Measurements from ENCODE around the gene SMO.
"Not testable (repeated sequence)": the region's sequence is repeated elsewhere in the genome, so short reads cannot be mapped to it uniquely, and the experiment has no call there.

The SMO gene

DNA sequence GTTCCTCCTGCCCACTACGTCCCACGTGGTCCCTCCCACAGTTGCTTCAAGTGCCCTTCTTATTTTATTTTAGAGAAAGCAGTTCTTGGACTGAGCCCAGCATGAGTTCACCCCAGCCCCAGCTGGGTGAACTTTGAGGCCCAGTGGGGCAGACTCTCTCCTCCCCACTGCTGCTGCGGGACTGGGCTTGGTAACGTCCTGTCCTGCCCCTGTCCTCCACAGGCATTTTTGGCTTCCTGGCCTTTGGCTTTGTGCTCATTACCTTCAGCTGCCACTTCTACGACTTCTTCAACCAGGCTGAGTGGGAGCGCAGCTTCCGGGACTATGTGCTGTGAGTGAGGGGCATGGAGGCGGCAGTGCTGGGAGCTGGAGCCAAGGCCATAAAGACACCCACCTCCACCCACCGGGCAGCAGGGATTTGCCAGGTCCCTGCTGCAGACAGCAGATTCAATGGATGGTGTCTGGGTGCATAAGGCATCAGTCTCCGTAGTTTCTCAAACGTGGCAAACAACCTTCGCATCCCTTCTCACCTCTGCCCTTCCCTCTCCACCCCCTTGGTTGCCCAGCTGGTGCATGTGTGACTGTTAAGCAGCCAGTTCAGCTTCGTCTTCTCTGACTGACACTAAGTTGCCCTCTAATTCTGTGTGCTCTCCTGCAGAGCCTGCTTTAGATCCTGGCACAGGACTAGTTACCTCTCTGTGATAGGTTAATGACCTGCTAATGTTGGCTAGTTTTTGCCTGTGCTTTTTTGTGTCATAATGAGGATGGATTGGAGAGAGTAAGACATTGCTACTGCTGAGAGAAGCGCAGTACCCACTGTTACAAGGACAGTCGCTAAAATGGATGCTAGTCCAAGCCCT, 20.9 kb downstream of the SMO start:
- FAIRE-seq, result no peak

DNA sequence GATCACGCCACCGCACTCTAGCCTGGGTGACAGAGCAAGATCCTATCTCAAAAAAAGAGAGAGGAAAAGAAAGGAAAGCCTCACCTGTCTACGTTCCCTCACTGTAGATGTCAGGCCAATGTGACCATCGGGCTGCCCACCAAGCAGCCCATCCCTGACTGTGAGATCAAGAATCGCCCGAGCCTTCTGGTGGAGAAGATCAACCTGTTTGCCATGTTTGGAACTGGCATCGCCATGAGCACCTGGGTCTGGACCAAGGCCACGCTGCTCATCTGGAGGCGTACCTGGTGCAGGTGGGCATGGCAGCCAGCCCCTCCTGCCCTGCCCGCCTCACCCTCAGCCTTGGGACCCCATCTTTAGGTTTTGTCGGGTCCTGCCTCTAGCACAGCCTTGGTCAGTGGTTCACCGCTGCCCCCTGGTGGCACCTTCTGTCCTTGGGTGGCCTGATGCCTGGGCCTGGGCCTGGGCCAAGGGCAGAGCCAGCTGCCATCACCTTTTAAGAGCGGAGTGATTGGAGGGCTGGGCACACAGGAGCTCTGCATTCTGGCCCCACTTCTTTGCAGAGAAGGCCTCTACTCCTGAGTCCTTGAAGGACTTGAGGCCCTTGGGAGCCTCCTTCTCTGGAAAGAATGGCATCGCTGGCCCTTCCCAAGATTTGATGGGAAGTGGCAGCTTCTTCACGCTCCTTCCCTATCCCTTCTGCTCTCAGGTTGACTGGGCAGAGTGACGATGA, 22.0 kb downstream of the SMO start:
- no peak for FAIRE-seq

GRCh38 chr7:129210989-129211312, 22.5 kb downstream of the SMO start:
- no peak for FAIRE-seq

GRCh38 chr7:129212126-129212525, 23.7 kb downstream of the SMO start:
- FAIRE-seq, result no peak

GRCh38 chr7:129212596-129212995, 24.2 kb downstream of the SMO start:
- FAIRE-seq, result no peak

GRCh38 chr7:129213828-129214227, 25.4 kb downstream of the SMO start:
- FAIRE-seq, result no peak

- FAIRE-seq, result not testable (repeated sequence)
Observed at GRCh38 chr7:129215691-129216090, 27.3 kb downstream of the SMO start.

DNA sequence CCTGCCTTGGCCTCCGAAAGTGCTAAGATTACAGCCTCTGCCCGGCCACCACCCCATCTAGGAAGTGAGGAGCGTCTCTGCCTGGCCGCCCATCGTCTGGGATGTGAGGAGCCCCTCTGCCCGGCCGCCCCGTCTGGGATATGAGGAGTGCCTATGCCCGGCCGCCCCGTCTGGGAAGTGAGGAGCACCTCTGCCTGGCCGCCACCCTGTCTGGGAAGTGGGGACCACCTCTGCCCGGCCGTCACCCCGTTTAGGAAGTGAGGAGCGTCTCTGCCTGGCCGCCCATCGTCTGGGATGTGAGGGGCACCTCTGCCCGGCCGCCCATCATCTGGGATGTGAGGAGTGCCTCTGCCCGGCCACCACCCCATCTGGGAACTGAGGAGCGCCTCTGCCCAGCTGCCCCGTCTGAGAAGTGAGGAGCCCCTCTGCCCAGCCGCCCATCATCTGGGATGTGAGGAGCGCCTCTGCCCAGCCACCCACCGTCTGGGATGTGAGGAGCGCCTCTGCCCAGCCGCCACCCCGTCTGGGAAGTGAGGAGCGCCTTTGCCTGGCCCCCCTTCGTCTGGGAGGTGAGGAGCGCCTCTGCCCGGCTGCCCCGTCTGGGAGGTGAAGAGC, 27.8 kb downstream of the SMO start:
- FAIRE-seq, result not testable (repeated sequence)

DNA sequence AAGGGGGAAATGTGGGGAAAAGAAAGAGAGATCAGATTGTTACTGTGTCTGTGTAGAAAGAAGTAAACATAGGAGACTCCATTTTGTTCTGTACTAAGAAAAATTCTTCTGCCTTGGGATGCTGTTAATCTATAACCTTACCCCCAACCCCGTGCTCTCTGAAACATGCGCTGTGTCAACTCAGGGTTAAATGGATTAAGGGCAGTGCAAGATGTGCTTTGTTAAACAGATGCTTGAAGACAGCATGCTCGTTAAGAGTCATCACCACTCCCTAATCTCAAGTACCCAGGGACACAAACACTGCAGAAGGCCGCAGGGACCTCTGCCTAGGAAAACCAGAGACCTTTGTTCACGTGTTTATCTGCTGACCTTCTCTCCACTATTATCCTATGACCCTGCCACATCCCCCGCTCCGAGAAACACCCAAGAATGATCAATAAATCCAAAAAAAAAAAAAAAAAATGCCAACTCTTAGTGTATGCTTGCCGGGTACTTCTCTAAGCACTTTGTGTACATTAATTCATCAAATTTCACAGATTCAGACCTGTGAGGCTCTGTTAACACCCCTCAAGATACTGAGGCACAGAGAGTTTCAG, 28.5 kb downstream of the SMO start:
- not testable (repeated sequence) for FAIRE-seq

GRCh38 chr7:129218514-129219062, 30.2 kb downstream of the SMO start:
- FAIRE-seq, result peak; percentile 17

GRCh38 chr7:129219166-129219565, 30.7 kb downstream of the SMO start:
- FAIRE-seq, result not testable (repeated sequence)

- no peak for FAIRE-seq
Observed at GRCh38 chr7:129222064-129222463, 33.6 kb downstream of the SMO start.

DNA sequence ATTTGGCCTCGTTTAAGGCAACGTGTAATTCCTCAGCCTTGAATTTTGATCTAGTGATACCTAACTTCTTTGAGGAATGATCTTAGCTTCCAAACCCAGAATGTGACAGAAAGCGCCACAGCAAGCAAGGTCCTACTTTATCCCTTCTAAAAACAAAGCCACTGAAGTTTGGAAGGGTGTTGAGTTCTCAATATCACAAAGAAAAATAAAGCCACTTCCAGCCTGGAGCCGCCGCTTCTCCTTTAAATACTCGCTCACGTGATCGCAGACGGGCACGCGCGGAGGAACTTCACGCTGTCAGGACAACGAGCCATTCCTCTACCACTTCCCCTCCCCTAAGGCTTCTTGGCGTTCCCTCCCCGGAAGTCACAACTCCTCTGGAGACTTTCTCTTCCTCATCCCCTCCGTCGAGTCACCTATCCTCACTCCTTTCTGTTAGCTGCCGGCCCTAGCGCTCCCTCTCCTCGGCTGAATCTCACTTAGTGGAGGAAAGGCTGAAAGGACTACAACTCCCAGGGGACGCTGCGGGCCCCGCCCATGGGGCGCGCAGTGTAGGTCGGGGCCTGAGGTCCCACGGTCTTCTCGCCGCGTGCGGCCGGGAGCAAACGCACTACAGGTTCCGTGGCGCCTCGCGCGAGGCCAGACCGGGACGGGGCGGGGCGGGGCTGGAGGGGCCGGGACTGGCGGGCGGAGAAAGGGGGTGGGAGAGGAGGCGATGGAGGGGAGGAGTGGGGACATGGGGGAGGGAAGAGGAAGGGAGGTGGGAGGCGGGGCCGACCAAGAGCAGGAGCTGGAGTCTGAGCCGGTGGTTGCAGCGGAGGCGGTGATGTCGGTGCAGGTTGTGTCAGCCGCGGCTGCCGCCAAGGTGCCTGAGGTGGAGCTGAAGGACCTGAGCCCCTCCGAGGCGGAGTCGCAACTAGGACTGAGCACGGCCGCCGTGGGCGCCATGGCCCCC, 36.1 kb downstream of the SMO start, which contains the start of gene AHCYL2:
AHCYL2 (plus strand) TSS at position 780 of the 955 bp plus-strand sequence.
- no peak for FAIRE-seq

GRCh38 chr7:129225206-129225930, 36.9 kb downstream of the SMO start:
- FAIRE-seq, result no peak

DNA sequence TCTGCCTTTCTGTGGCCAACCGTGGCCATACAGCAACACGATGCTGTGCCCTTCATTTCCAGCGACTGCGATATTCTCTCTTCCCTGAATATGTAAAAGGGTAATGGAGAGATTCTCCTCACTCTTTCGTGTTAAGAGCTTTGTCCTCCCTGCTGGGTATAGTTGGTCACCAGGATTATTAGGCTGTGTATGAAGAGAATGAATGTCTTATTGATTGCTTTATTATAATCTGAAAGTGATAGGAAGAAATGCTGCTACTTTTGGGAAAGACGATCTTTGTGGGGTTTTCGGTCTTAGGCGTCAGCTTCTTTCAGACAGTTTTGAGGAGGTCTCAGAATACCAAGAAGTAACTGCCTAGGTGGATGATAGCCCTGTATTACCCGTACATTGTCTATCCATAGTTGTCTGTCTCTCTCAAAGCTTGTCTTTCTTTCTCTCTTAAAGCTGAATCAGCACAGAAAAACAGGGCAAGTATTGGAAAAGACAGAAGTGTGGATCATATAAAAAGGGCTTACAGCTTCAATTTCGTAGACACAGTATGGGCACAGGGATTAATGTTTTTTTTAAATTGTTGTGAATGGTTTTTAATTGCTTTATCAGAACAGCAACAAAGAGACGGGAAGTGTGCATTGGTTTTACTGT, 37.6 kb downstream of the SMO start:
- no peak for FAIRE-seq

- FAIRE-seq, result no peak
Observed at GRCh38 chr7:129227646-129228578, 39.5 kb downstream of the SMO start.

DNA sequence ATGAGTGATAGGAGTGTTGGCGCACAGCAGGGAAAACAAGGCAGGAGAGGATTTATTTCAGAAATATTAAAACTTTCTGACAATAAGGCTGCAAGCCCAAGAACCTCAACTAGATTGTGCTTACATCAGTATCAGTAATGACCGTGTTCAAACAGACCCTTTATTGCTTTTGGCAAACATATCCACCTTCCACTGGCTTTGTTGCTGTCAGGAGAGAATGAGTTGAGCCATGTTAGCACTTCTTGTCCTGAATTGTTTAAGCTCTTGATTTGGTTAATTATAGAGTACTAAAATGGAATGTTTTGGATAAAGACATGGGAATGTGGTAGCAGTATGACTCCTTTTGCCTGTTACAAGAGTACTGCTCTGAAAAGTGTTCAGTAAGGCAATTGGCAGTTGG, 40.2 kb downstream of the SMO start:
- no peak for FAIRE-seq

DNA sequence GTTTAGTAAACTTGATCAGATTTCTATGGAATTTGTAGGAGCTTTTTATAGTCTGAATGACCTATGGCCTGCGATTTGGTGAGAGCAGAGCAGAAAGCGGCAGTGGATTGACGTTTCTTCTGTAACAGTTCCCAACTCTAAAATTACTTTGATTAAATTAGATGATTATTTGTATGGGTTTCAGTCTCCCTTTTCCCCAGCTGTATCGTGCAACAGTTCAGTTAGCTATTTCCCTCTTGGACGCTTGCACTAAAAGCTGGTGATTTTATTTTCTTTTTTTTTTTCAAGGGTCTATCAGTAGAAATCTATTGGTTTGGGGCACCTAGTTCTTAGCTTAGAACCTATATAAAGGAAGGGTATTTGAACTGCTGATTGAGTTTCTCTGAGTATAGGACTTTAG, 43.2 kb downstream of the SMO start:
- FAIRE-seq, result no peak

DNA sequence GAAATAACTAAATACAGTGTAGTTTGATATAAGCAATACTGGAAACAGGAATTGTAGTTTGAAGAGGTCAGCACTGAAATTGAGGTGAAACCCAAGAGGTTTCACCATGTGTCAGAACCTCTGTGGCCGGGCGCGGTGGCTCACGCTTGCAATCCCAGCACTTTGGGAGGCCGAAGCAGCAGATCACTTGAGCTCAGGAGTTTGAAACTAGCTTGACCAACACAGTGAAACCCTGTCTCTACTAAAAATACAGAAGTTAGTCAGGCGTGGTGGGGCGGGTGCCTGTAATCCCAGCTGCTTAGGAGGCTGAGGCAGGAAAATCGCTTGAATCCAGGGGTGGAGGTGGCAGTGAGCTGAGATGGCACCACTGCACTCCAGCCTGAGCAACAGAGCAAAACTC, 50.1 kb downstream of the SMO start:
- no peak for FAIRE-seq

Data from islet of Langerhans (tissue), 1 donor.